ENCODE measurements around the gene ZDHHC14.

ZDHHC14 gene

GRCh38 chr6:157539421-157539822 is 158.4 kb downstream of the ZDHHC14 start:
- no peak for DNase-seq

DNA sequence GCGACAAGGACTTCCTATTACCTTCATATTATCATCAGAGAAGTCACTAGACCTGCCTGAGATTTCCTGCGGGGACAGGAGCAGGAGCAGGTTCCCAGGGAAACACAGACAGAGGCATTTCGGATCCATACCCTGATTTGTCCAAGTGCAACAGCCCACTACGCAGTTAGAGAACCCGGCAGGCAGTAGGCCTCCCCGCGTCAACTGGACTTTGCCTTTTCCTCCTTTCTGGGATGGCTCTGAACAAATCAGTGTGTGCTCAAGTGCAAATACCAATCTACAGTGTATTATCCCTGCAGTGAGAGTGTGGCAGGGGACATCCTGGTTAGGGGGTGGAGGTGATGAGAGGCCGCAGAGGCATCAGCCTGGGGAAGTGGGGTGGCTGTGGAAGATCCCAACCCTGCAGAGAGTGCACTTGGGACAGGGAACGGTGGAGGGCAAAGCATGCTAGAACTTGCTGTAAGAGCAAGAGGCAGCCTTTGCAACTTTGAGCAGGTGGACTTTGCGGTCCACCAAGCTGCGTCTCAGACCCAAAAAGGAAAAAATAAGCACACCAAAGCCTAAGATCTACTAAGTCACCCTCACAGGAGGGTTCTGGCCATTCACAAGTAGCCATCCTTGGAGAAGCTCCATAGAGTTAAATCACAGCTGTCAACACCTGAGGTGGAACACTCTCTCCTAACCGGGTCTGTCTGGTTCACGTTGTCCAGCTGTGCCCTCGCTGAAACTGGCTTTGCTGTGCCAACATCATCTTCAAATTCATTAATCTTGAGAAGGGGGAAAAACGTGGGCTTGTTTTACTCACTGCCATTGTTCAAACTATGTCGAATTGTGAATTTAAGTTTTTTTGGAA is 159.1 kb downstream of the ZDHHC14 start:
- DNase-seq = no peak

- DNase-seq = no peak
Observed at GRCh38 chr6:157541618-157542413, 160.8 kb downstream of the ZDHHC14 start.

- DNase-seq = no peak
Observed at GRCh38 chr6:157542414-157543160, 161.6 kb downstream of the ZDHHC14 start.

DNA sequence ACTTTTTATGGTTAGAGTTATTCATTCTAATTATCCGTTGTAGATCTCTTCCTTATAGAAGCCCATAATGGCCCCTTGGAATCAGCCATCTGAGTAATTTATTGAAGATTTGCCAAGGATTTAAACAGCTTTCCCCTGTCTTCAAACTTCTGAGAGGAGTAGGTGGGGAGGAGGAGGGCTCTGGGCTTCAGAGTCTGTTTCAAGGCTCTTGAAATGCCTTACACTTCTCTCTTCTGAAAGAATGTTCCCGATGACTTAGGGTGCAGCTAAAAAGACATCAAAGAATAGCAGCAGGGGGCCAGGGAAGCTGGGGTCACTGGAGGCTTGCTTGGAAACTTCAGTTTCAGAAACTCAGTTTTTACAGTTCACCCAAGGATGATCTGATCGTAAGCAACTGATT is 165.3 kb downstream of the ZDHHC14 start:
- no peak for DNase-seq

DNA sequence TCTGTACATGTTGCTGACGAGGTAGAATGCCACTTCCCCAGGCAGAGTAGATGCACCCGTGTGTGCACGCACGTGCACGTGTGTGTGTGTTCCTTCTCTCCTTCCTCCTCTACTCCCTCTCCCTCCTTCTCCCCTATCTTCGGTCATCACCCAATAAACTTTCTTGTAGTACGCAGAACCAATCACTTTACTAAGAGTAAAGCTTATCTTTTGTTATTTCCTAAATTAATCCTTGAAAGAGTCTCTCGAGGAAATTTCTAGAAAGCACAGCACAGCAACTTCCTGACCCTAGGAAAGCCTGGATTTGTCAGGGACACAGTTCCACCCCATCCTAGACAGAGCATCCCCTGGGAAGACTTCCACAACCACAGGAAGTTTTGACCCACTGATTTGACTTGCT is 166.1 kb downstream of the ZDHHC14 start:
- no peak for DNase-seq

DNA sequence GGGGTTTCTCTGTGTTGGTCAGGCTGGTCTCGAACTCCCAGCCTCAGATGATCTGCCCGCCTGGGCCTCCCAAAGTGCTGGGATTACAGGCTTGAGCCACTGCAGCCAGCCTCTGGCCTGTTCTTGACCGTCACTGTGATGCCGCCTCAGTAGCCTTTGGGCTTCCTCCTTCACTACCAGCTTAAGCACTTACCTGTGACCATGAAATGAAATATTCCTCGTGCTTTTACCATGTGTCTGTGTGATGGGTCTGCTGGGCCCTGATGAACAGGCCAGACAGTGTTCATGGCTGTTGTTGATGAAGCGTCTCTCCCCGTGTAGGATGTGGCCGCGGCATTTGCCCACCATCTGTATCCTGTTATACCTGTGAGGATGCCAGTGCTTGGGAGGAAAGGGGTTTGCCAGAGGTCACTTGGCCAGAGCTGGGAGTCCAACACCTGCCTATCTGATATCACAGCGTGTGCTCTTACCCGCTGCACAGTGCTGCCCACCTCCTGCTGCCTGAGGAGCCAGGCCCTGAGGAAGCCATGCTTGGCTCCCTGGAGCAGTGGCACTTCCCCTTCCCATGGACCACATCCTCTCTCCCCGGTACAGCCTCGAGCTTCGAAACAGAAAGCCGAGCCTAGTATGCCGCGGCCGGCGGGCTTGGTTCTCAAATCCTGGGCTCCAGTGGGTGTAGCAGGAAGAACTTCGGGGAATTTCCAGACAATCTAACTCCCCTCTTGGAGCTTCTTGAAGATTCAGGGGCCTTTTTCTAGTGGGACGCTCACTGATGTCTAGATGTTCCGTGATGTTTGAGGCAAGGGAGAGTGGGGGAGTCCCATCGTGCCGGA is 167.9 kb downstream of the ZDHHC14 start:
- DNase-seq = no peak

- no peak for DNase-seq
Observed at GRCh38 chr6:157549468-157549745, 168.4 kb downstream of the ZDHHC14 start.

DNA sequence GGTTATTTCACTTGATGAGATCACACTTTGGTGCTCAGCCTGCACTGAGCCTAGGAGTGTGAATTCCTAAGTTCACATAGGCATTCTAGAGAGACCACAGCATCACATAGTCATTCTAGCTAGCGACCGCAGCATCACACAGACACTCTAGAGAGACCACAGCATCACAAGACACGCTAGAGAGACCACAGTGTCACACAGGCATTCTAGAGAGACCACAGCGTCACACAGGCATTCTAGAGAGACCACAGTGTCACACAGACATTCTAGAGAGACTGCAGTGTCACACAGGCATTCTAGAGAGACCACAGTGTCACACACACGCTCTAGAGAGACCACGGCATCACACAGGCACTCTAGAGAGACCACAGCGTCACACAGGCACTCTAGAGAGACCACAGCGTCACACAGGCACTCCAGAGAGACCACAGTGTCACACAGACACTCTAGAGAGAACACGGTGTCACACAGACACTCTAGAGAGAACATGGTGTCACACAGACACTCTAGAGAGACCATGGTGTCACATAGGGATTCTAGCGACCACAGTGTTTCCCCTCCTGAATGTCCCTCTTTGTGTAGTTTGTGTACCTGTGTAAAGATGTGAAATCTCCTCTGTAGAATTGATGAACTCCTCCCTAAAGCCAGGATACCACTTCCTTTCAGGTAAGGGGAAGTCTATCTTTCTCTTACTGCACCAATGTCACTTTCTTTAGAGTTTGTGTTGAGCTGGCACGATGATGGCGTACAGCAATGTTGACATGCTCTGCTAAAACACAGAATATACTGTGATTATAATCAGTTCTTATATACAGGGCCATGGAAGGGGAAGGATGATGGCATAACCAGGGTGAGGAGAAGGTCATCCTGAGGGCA is 169.4 kb downstream of the ZDHHC14 start:
- DNase-seq = no peak

DNA sequence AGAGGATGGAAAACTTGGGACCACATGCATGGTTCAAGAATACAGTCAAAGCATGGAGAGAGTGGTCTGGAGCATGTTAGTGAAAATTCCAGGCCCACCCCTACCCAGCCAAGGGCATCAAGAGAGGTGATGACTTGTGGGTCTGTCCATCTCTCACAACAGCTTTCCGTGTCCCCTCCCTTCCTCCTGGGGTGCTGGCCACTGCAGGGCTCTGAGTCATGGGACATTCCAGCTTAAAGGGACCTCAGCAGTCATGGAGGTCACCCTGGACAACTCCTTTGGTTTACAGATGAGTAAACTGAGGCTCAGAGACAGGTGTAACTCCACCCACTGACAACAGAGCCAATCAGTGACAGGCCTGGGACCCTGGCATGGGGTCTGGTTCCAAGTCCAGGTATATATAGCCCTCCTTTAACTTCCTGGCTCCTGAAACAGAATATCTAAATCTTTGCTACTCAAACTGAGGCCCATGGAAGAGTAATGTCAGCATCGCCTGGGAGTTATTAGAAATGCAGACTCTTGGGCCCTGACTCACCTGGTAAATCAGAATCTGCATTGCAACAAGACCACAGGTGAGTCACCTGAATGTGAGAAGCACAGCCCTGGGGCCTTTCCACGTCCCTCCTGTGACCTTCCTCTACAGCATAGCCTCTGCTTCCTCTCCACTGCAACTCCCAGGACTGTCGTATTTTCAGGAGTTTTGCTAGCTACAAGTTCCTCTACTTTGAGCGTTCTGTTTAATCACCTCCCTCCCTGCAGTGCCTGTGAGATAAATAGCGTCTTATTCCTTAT is 170.2 kb downstream of the ZDHHC14 start:
- DNase-seq = no peak

GRCh38 chr6:157552081-157552747 is 171.2 kb downstream of the ZDHHC14 start:
- DNase-seq = no peak

- DNase-seq = no peak
Observed at GRCh38 chr6:157552820-157553485, 172.0 kb downstream of the ZDHHC14 start.

DNA sequence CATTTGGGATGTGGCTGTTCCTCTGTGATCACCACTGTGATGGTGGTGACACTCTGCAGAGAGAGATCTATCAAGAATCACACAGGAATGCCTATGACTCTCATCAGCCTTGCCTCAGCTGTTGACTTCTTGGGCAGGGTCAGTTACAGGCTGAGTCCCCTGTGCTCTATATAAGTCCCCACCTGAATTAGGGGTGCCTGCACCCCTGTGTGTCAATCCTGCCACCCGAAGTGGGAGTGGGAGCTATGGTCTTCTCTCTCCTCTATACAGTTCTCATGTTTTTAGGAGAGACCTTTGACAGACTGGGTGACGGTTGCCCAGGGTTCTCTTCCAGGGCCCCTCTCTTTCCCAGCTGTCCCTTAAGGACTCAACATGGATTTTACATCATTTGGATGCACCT is 173.8 kb downstream of the ZDHHC14 start:
- DNase-seq = no peak

- no peak for DNase-seq
Observed at GRCh38 chr6:157555455-157556143, 174.6 kb downstream of the ZDHHC14 start.

DNA sequence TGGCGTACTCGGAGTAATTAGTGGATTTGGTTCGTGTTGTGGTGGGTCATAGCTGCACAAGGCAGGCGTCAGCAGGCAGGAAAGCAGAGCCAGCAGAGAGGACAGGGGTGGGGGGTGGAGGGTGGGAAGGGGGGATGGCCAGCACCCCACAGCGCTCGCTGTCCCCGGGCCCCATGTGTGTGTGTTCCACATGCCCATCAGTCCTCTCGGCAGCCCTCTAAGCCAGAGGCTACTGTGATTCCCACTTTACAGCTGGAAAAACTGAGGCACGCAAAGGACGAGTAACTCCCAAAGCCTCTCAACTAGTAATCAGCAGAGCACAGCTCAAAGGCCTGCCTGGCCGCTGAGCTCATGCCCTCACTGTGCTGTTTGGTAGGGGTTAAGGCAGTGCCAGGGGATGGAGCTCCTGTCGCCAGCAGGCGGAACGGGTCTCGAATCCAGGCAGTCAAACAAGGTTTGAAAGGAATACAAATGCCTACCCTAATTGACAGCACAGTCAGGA is 175.2 kb downstream of the ZDHHC14 start:
- DNase-seq = no peak

- DNase-seq = no peak
Observed at GRCh38 chr6:157556671-157557430, 175.9 kb downstream of the ZDHHC14 start.

- no peak for DNase-seq
Observed at GRCh38 chr6:157557559-157557958, 176.6 kb downstream of the ZDHHC14 start.

GRCh38 chr6:157558049-157558448 is 177.1 kb downstream of the ZDHHC14 start:
- no peak for DNase-seq
